Esophagus muscularis mucosa (tissue), 4 donors: ENCODE results near the gene NKD2. TPM values are rescaled to one million over a fixed set of nuclear protein-coding genes. Genes with fewer than 3 reads are reported as not detected.
"Not testable (repeated sequence)": the region's sequence is repeated elsewhere in the genome, so short reads cannot be mapped to it uniquely, and the experiment has no call there.

Experiments used
- DNase-seq: peaks from one replicate; pipeline ENCODE4 v3.0.0-alpha.2; 2017; ENCODE audit errors: extremely low spot score
- H3K27ac ChIP-seq, 4 donors: fragments of 200-600 bp; sonication (generic); replicated peaks in 1 of 4; 1 replicate in 3 of 4; 2 replicates in 1 of 4; pipeline ENCODE4 v1.5.1; 2016 to 2019; ENCODE audit warnings: mild to moderate bottlenecking in 1 of 4
- H3K27me3 ChIP-seq, 4 donors: fragments of 200-600 bp; sonication (generic); one replicate each; pipeline versions ENCODE4 v1.5.1 to v1.6.0; 2016 to 2019
- H3K36me3 ChIP-seq, 4 donors: fragments of 200-600 bp; sonication (generic); one replicate each; pipeline ENCODE4 v1.5.1; 2016 to 2019
- H3K4me1 ChIP-seq, 4 donors: fragments of 200-600 bp; sonication (generic); one replicate each; pipeline ENCODE4 v1.5.1; 2016 to 2019
- H3K4me3 ChIP-seq, 4 donors: fragments of 200-600 bp; sonication (generic); 1 replicate in 2 of 4; 2 replicates in 2 of 4; pipeline ENCODE4 v1.5.1; 2016 to 2019; ENCODE audit warnings: mild to moderate bottlenecking in 4 of 4, moderate library complexity in 1 of 4
- H3K9me3 ChIP-seq, 4 donors: fragments of 200-600 bp; sonication (generic); 1 replicate in 3 of 4; 2 replicates in 1 of 4; pipeline ENCODE4 v1.5.1; 2016 to 2019
- CTCF ChIP-seq, 3 experiments: fragments of 200-600 bp in 2 of 3; fragments of 450-650 bp in 1 of 3; sonication (generic) in 2 of 3; IDR thresholded peaks; one replicate each; pipeline ENCODE4 v1.5.1; 2017 to 2019; ENCODE audit warnings: antibody characterized with exemption in 3 of 3, mild to moderate bottlenecking in 2 of 3, moderate library complexity in 1 of 3
- EP300 ChIP-seq: sonication (generic); formaldehyde crosslinking; IDR thresholded peaks from one replicate; pipeline ENCODE4 v1.6.1; 2017; ENCODE audit warnings: antibody characterized with exemption
- POLR2A ChIP-seq: fragments of 450-650 bp; IDR thresholded peaks from one replicate; pipeline ENCODE4 v1.6.1; 2017; ENCODE audit warnings: antibody characterized with exemption, moderate library complexity, mild to moderate bottlenecking, low read depth
- POLR2AphosphoS5 ChIP-seq, 2 donors: sonication (generic); formaldehyde crosslinking; IDR thresholded peaks; one replicate each; pipeline ENCODE4 v1.6.1; 2017; ENCODE audit warnings: antibody characterized with exemption in 2 of 2
- WGBS: methylation state at CpG from one replicate; pipeline ENCODE4 v1.1.5; 2018; 5-methylcytosine and 5-hydroxymethylcytosine counted together
- intact Hi-C: fragments of 100-400 bp; cut with DNase I; formaldehyde crosslinking; loops from one replicate; pipeline ENCODE4 v1.15.1; 2023
- total RNA-seq, 4 donors: library from RNA; depleted of rRNA; stranded (reverse); fragments of >200 nt; gene quantifications; one replicate each; pipeline versions ENCODE4 v1.1.0 to v1.2.1, GENCODE V29; 2016

The NKD2 gene
- total RNA-seq, 4 donors from 2014 or later, result 3.0 to 6.6 (median 5.4) TPM

- H3K27ac ChIP-seq, result no peak overlapping the region
- 82% methylated on average over 15 of the region's 16 CpGs for WGBS
- TF ChIP-seq CTCF (IDR thresholded peaks at IDR 0.05) (no peak), POLR2A (no peak), EP300 (no peak), POLR2AphosphoS5 (IDR thresholded peaks at IDR 0.05) (no peak)
- H3K4me3 ChIP-seq, result no peak overlapping the region
- intact Hi-C loops, result no loop called here
- H3K36me3 ChIP-seq, result no peaks in the 10 kb centered on the region
- no peaks in the 10 kb centered on the region for H3K4me1 ChIP-seq
- no peaks in the 10 kb centered on the region for H3K9me3 ChIP-seq
- no peak for DNase-seq
- H3K27me3 ChIP-seq, result no peaks in the 10 kb centered on the region
Measured at GRCh38 chr5:1020452-1020961, 11.9 kb downstream of the NKD2 start.

- no peak overlapping the region for H3K4me3 ChIP-seq
- no peak for DNase-seq
- H3K36me3 ChIP-seq, result no peaks in the 10 kb centered on the region
- H3K9me3 ChIP-seq, result no peaks in the 10 kb centered on the region
- no peaks in the 10 kb centered on the region for H3K4me1 ChIP-seq
- 69% methylated on average over 14 of the region's 29 CpGs for WGBS
- TF ChIP-seq EP300, result no peak
- no peak for TF ChIP-seq POLR2AphosphoS5 (IDR thresholded peaks at IDR 0.05)
- TF ChIP-seq CTCF (IDR thresholded peaks at IDR 0.05), result no peak
- no peak for TF ChIP-seq POLR2A
- no peak overlapping the region for H3K27ac ChIP-seq
- intact Hi-C loops, result no loop called here
- H3K27me3 ChIP-seq, result no peaks in the 10 kb centered on the region
Measured at GRCh38 chr5:1021136-1021968, 12.8 kb downstream of the NKD2 start.

- H3K4me3 ChIP-seq, H3K36me3 ChIP-seq, H3K9me3 ChIP-seq, intact Hi-C loops, H3K4me1 ChIP-seq, H3K27ac ChIP-seq, DNase-seq, H3K27me3 ChIP-seq: not testable (repeated sequence)
- 77% methylated on average over 6 of the region's 9 CpGs for WGBS
Measured at GRCh38 chr5:1021969-1022336, 13.4 kb downstream of the NKD2 start.

GRCh38 chr5:1026700-1027621 is 18.4 kb downstream of the NKD2 start:
- H3K4me3 ChIP-seq, result no peak overlapping the region
- H3K27me3 ChIP-seq, result peaks cover 0 to 38% (median 0%) of the 10 kb centered on the region in 4 donors
- TF ChIP-seq POLR2A (no peak), POLR2AphosphoS5 (IDR thresholded peaks at IDR 0.05) (no peak), EP300 (no peak), CTCF (IDR thresholded peaks at IDR 0.05) (no peak)
- no peaks in the 10 kb centered on the region for H3K4me1 ChIP-seq
- no peak overlapping the region for H3K27ac ChIP-seq
- intact Hi-C loops, result no loop called here
- no peaks in the 10 kb centered on the region for H3K36me3 ChIP-seq
- DNase-seq, result no peak
- no peaks in the 10 kb centered on the region for H3K9me3 ChIP-seq
- 85% methylated on average over 22 of the region's 29 CpGs for whole genome bisulfite sequencing
